Activated T-cell treated with anti-CD3 and anti-CD28 coated beads for 24 hours (primary cell): ENCODE data around the gene CDK5RAP3.

ENCODE experiments used
- DNase-seq: peaks from one replicate; pipeline ENCODE4 v3.0.0-alpha.2; 2020; ENCODE audit warnings: low read depth

Gene CDK5RAP3

DNA sequence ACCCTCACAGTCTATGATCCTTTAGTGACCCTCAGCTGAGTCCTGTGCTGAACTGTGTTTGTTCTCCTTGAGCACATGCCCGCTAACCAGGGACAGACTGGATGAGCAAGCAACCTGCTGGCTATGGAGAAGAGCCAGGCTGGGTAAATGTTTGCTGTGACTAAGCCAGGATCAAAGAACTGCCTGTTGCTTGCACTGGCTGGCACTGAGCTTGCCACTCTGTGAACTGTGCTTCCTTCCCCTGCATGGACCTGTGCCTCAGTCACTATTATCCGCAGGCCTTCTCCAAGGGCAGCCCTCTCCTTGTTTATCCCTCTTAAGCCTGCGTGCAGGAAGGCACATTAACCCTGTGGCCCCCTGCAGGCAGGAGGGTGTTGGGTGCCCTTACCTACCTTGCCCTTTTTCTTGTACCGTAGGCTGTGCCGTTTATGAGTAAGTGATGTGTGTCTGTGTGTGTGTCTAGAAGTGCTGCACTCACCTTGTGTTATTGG, 22.2 kb upstream of the CDK5RAP3 start:
- DNase-seq, result no peak

DNA sequence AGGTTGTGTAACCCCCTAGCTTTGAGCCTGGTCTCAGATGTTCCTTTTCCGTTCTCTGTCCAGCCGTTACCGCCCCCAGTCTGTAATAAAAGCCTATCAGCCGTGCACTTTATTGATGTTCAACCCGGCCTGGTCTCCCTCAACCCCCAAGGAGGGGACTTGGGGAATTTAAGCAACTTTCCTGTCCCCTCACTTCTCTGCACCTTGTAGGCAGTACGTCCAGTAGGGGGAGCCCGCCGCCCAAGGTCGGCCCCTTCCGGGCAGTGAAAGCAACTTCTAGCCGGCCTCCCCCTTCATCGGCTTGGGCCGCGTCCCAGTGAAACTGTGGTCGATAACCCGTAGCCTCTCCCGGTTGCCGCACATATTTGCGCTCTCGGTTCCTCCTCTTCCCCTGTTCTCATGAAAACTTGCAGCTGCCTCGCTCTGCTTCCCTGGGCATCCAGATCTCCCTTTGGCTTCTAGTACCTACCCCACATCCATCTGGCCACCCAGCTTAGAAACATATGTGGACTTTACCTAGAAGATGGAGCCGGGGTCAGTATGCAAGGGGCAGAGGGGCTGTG, 21.6 kb upstream of the CDK5RAP3 start:
- peak; percentile 62 for DNase-seq

DNA sequence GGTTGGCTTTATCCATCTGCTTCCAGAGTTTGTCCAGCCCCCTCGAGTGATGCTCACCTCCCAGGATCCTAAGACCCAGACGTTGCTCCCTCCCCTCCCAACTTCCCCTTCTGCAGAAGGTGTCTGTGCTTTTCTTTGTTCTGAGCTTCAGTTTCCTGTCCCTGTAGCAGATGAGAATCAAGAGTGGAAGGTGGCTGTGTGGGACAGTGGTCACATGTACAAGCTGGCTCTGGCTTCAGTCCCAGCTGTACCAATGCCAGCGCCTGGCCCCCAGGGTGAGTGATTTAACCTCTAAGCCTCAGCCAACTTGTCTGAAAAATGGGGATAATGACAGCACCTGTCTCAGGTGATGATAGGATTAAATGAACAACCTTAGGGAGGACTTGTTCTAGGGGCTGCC, 21.0 kb upstream of the CDK5RAP3 start:
- DNase-seq, result no peak

DNA sequence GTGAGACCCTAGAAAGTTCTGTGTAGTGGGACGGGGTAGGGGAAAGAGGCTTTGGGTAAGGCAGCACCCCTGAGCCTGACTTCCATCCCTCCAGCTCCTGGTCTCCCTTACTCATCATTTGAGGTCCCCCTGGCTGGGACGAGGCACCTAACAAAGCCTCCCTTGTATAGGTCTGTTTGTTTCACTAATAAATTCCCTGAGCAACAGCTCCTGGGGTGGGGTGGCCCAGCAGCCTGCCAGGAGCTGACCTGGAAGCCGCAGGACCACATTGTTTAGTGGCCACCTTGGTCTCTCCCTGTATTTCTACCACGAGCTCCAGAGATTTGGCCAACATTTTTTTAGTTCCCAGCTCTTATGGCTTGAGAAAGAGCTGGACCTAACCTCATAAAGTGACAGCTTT, 20.5 kb upstream of the CDK5RAP3 start:
- DNase-seq, result no peak

DNA sequence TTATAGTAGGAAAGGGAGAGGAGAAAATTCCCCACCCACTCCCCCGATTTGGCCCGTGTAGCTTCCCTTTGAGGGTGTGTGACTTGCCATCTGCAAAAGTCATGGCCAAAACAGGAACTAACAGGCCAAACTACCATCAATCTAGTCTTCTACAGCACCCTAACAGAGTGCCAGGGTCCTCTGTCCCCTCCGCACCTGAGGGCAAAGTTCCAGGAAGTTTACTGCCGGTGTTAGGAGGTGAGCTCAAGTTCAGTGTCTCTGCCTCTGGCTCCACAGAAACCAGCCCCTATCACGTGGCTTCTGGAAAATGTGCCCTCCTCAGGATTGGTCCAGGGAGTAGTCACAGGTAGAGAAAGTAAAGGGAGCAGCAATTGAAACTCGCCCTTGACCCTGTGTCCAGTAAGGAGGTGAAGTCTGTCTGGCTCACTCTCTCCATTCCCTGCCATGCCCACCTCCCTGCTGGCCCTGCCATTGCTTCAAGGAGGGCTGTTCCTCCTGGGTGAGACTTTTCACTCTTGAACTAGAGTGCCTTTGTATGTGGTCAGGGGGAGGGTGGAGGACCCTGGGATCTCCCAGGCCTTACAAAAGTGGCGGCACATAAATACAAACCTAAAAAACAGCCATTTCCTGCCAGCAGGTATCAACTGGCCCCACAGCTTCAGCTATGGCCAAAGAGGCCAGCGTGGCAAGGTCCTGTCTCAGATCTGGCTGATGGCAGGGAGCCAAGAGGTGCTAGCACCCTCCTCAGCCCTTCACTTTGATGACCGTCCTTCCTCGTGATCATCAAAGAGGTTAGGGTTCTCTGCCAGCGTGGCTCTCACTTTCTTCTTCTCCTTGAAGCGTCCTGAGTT, 18.5 kb upstream of the CDK5RAP3 start:
- DNase-seq, result no peak

DNA sequence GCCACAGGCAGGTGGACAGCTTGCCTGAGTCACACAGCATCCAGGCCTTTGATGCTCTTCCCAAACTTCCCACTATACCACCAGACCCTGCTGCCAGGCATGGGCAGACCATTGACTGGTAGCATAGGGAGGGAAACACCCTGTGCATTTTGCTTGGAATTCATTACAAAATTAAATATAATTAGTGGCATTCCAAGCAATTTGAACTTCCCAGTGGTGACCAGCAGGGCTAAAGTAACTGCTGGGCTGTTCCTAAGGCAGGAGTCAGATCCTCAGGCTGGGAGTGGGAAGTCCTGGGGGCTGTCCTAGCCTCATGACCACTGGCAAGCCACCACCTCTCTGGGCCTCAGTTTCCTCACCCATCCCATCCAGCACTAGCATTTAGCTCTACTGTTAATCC, 17.0 kb upstream of the CDK5RAP3 start:
- no peak for DNase-seq

DNA sequence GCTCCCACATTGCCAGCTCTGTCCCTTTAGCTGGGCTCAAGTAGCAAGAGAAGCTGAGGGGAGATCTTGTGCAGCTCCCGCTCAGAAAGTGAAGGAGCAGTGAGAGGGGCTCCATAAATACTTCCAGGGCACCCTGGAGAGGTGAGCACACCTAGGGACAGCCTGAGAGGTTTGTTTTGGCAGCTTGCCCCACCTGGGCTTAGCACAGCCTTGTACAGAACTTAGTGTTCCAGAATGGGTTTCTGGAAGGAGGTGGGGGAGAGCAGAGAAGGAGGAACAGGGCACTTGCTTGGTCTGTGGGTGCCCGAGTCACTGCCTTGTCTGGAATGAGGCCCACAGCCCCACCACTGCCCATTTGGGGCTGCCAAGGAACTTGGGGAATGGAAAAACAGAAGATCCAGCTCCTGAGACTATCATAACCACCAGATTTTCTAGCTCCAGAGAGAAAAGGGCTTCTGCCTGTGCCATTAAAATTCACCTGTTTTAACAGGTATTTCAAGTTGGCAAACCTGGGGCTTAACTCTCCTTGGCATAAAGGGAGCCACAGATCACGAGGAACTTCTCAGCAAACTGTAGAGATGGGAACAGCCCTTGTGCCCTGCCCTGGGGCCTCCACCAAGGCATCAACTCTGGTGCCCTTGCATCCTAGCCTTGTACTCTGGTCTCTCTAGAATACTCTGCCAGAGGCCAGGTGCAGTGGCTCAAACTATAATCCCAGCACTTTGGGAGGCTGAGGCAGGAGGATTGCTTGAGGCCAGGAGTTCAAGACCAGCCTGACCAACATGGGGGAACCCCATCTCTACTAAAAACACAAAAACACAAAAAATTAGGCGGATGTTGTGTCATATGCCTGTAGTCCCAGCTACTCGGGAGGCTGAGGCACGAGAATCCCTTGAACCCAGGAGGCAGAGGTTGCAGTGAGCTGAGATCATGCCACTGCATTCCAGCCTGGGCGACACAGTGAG, 15.1 kb upstream of the CDK5RAP3 start:
- DNase-seq, result no peak

DNA sequence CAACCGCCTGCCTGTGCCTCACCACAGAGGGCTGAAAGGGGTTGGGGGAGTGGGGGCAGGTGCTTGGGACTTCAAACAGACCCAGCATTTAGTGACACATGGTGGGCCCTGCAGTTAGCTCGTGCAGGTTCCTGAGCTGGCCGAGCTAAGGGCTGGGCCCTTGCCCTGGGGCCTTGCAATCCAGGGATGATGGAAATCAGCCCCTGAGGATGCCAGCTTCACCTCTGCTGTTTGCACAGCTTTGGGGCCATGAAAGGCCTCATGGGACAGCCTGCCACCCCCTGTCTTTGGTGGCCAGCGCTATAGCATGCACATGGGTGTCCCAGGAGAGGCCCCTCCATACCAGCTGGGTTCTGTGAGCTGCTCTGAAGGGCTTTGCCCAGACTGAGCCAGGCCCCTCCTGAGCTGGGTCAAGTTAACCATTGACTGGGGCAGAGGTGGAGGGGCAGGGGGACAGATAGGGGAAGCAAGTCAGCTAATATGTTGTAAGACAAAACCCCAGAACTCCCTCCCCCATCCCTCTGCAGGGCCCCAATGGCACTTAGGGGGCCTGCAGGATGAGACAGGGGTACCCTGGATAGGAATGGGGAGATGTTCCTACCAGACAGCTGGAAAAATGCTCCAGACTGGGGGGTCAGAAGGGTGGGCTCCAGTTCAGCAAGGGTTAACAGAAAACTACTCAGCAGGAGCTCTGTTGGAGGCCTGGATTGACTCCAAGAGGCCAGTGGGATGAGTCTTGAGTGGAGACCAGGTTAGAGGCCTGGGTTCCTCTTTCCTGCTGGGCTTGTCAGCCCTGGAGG, 13.9 kb upstream of the CDK5RAP3 start:
- DNase-seq, result no peak

DNA sequence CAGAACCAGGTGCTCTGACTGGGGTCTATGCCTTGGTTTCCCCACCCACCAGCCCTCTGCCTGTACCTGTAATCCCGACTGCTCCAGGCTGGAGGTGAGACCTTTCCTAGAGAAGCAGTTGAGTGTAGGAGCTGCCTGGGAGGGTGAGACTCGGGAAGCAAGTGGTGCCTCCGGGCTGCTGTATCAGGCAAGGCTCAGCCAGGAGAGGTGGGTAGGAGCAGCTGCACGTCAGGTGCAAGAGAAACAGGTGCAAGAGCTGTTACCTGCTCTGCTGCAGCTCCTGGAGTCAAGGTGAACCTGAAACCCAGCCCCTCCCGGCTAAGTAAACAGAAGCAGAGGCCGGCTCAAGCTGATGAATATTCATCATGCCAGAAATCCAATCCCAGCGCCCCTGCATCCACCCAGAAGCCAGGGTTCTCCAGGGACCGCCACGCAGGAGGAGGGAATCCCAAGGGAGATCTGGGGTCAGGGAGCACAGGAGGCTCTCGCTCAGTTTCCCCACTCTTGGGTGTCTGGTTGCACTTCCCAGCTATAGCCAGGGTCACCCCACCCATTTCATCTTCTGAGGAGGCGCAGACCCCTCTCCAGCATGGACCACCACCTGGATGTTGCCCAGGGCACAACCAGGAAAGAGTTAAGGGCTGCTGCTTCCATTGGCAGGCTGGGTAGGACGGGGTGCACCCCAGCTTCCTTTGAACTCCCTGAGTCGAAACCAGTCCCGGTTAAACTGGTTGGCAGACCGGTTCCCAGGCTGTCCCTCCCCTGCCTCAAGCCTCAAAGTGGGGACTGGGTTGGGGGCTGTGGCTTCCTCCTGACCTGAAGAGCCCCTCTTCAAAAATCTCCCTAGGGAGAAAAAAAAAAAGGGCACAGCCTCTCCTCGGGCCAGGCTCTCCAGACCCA, 13.1 kb upstream of the CDK5RAP3 start, which contains the start of gene PRR15L:
TSS of gene PRR15L (minus strand) at position 293 of the 900 bp plus-strand sequence. CDS start 4,649 bp downstream, outside the sequence.
- DNase-seq, result no peak

DNA sequence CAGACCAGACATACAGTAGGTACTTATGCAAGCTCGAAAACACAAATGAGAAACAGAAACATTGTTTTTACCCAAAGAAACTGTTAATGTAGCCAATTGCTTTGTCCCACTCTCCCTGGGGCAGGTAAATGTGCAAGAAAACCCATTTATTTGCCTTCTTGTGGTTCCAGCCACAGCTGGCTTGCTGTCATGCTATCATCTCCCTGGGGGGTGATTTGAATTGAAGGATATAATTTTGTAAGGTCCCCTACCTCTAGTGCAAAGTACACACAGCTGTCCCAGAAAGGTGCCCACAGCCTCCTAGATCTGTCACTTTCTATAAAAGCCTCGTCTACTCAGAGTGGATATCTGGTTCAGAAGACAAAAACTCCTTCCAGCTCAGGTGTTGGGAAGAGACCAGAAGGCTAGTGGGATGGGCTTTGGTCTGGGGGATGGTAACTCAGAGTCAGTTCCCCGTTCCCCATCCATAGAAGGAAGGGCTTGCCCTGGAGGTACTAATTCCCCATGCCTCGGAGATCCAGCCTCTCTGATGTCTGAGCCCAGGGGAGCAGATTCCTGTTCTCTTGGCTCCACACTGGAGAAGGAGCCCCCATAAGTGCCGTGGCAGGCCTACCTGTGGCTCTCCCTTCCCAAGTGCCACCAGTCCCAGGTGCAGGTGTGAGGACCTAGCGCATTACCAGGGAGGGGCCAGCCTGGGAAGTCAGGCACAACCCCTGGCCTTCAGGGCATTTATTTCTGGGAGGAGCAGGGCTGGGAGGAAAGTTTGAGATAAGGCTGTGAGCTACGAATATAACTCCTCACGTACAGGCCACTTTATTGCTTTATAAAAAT, 10.9 kb upstream of the CDK5RAP3 start:
- no peak for DNase-seq

DNA sequence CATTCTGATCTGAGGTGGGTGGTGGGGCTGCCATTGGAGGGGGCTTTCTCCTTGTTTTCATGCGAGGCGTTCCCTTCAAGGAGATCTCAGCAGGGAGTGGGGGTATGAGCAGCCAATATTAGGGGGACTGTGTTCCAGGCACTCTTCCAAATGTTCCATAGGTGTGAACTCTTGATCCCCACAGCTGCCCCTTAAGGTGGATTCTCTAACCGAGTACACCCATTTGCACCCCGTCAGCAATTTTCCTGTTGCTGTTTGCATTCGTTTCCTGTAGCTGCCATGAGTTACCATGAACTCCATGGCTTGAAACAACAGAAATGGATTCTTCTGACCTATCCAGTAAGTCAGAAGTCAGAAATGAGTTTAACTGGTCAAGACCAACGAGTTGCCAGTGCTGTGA, 9.5 kb upstream of the CDK5RAP3 start:
- DNase-seq, result no peak

DNA sequence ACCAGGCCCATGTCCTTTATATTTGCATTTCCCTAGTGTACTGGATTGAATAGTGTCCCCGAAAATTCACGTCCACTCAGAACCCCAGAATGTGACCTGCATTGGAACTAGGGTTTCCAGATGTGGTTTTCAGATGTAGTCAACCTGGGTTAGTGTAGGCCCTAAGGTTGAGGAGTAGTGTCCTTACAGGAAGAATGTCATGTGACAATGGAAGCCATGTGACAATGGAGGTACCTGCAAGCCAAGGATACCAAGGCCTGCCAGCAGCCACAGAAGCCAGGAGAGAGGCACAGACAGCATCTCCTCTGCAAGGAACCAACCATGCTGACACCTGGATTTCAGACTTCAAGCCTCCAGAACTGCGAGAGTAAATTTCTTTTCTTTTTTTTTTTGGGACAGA, 8.0 kb upstream of the CDK5RAP3 start:
- no peak for DNase-seq

DNA sequence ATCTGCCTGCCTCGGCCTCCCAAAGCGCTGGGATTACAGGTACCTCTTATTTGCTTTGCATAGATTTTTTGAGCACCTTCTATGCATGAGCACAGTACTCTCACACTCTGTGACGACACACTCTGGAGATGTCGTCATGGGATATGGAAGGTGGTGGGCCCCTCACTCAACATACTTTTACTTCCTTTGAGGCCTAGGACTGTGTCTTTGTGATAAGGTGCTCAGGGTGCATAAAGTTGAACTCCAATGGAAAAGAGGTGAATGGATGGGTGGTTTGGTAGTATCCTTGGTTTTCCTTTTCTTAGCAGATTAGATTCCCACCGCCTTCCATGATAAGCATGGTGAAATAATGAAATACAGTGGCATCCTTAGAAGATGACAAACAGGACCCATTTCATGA, 6.1 kb upstream of the CDK5RAP3 start:
- no peak for DNase-seq

DNA sequence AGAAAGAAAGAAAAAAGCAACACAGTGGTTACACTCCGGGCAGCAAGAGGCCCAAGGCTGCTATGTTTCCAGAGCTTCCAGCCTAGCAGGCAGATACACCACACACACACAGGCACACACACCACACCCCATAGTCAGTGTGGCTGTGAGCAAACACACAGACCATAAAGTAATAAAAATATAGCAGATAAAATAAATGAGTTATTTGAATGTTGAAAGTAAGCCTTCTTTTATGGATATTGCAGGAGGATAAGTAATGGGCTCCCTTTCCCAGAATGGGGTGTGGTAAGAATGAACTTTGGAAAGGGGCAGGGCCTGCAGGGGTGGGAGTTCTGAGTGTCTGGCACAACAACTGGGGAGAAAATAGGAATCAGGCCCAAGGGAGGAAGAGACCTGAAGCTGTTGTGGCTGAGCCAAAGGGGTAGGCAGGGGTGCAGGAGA, 4.8 kb upstream of the CDK5RAP3 start:
- no peak for DNase-seq

DNA sequence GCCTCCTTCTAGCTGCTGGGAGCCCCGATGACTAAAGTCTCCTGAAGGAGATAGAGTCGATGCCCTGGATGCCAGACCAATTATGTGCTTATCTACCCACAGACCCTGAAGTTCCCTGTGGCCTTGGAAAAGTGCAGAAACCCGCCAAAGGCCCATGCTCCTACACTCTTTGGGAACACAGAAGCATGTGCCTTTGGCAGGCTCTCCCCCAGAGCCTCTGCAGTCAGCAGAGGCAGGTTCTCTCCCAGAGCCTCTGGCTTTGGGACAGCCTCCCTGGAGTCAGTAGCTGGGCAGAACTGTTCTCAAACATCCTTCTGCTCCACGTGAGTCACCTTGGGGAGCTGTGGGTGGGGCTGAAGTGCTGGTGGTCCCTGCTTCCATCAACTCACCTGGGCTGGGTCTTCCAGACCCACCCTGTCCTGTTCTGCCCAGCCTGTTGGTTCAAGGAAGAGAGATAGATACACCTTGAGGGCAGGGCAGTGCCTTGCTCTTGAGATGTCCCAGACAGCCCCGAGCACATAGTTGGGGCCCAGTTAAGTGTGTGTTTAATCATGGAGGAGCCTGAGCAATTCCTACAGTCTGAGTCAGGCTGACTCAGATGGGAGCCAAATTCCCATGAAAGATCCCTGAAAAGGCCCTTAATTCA, 3.2 kb upstream of the CDK5RAP3 start:
- DNase-seq, result no peak

DNA sequence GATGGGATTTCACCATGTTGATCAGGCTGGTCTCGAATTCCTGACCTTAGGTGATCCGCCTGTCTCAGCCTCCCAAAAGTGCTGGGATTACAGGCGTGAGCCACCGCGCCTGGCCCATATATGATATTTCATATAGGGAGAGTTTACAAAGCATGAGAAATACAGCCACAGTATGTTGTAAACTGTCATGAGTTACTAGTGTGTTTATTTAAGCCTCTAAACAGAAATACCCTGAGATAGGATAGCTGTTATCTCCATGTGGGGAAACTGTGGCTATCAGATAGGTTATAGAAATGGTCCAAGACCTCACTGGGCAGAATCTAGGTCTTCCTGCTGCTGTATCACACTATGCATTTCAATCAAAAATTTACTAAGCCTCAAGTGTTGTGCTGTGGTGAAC, 2.1 kb upstream of the CDK5RAP3 start:
- no peak for DNase-seq

DNA sequence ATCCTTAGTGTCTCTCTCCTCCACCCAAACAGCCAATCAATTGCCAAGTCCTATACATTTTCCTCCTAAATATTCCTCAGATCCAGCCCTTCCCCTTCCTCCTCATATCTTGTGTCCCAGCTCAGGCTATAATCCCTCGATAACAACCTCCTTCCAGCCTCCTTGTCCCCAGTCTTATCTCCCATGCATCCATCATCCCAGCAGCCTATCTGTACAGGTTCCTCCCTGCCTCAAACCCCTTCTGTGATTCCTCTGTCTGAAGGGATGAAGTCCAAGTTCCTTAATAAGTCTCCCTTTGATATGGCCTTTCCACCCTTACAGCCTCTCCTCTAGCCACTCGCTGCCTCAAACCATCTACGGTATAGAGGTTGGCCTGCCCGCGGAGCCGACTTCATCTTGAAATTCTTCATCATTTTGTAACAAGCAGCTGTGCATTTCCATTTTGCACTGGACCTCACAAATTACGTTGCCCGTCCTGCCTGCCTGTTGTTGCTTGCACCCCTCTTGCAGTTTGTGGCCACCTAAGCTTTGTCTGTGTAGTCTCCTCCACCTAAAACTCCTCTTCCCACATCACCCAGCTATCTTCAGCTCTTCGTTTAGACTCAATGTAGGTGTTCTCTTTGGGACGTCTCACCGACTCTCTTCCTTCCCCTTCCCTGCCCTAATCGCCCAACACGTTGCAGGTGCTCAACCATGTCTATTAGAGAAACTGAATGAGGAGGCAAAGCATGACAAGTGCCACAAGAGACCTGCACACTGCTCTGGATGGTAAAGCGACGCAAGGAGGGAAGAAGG, 786 bp upstream of the CDK5RAP3 start:
- DNase-seq, result no peak

DNA sequence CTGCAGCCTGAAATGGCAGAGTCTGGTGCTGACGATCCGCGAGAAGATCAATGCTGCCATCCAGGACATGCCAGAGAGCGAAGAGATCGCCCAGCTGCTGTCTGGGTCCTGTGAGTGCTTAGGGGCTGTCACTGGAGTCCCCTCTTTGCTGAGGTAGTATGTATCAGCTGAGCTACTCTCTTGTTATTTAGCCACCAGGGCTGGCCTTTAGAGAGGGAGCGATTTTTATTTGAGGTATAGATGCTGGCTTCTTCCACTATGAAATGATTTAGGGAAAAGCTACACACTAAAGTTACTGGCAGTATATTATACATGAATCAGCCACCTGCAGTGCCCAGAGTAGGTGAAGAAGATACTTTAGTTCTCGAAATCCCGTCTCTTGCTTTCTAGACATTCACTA, 2.6 kb downstream of the CDK5RAP3 start:
- DNase-seq, result no peak
